ENCODE data around the gene SNAPC5. TPM values are rescaled to one million over a fixed set of nuclear protein-coding genes. Genes with fewer than 3 reads are reported as not detected.

Gene SNAPC5
- total and polyA plus RNA-seq, 2 of the 4 experiments (the other 2 are of a cell fraction) = 25.9 to 26.3 TPM

- Histone ChIP-seq H3K4me3 (ENCODE audit: insufficient read depth, low read depth, low read length) (peak overlapping the region; percentile 59), H3K36me3 (ENCODE audit: control insufficient read depth, insufficient read depth, low read length) (peaks cover 18% of the 10 kb centered on the region), H3K79me1 (ENCODE audit: low read depth in 1 of 2, low read length in 2 of 2) (peaks cover 15 to 37% of the 10 kb centered on the region in 2 experiments), H4K8ac (ENCODE audit: low read depth in 2 of 2, low read length in 2 of 2) (peak overlapping the region; percentile 76 to 91; a peak in 3 of 4 replicates), H3K4me1 (ENCODE audit: control insufficient read depth, insufficient read depth, low read length) (peaks cover 1% of the 10 kb centered on the region; the same call in 1 of the 2 replicates), H3K14ac (replicated peaks; ENCODE audit: low read depth, low read length) (peak overlapping the region; percentile 96), H4K5ac (ENCODE audit: low read depth, low read length) (peak overlapping the region; percentile 71), H3K9me3 (ENCODE audit: control insufficient read depth, insufficient read depth, low read length) (no peaks in the 10 kb centered on the region), H3K4ac (ENCODE audit: low read depth, low read length) (peak overlapping the region; percentile 100), H2AK9ac (replicated peaks; ENCODE audit: low read depth, low read length, poor library complexity) (peak overlapping the region; percentile 93), H4K20me1 (ENCODE audit: insufficient read depth, low read length) (peaks cover 37% of the 10 kb centered on the region), H3K27ac (ENCODE audit: insufficient read depth, low read length) (peak overlapping the region; percentile 95), H2BK120ac (ENCODE audit: low read depth, low read length) (peak overlapping the region; percentile 49; the same call in 1 of the 2 replicates), H3K9me1 (ENCODE audit: insufficient read depth, low read length) (no peaks in the 10 kb centered on the region), H4K91ac (ENCODE audit: insufficient read depth, low read depth, low read length) (peak overlapping the region; percentile 86), H3K18ac (ENCODE audit: low read depth, low read length) (no peak overlapping the region; the same call in 1 of the 2 replicates), H2AFZ (replicated peaks; ENCODE audit: low read length, poor library complexity) (peak overlapping the region; percentile 97), H2AK5ac (ENCODE audit: low read depth, low read length) (peak overlapping the region; percentile 82; the same call in 1 of the 2 replicates), H2BK15ac (ENCODE audit: low read depth, low read length) (no peak overlapping the region), H2BK5ac (ENCODE audit: low read depth, low read length, poor library complexity, severe bottlenecking) (peak overlapping the region; percentile 97), H2BK20ac (ENCODE audit: low read depth, low read length) (no peak overlapping the region), H3K9ac (ENCODE audit: low read depth, low read length) (peak overlapping the region; percentile 94), H3K27me3 (ENCODE audit: control insufficient read depth, insufficient read depth, low read length) (no peaks in the 10 kb centered on the region), H3K56ac (ENCODE audit: extremely low read depth, insufficient read depth, low read length) (peak overlapping the region; percentile 83), H3K23ac (ENCODE audit: low read depth, low read length) (peak overlapping the region; percentile 93), H3K4me2 (ENCODE audit: low read depth, low read length) (peak overlapping the region; percentile 86)
- WGBS, 2 experiments (ENCODE audit: extremely low coverage in 2 of 2, insufficient read length in 1 of 2) = no CpG with 5 or more reads among the region's 13 CpGs
- ATAC-seq (ENCODE audit: low read depth) (peak; percentile 28; the same call in 1 of the 2 replicates), DNase-seq (peak; percentile 51)
- intact Hi-C loops (cut with micrococcal nuclease) = loop anchor here (10.0 kb wide), 1 partner anchor 199 kb away; the partner anchor contains the start of gene SMAD6
- dilution Hi-C loops (cut with HindIII; ENCODE audit: low sequenced_read_pairs, unreplicated experiment) = no loop called here
- ChIA-PET POLR2A (ENCODE audit: unreplicated experiment) (interaction anchor here (0.6 kb wide), 3 partner anchors 19 to 553 kb away, joined by 3 read pairs; no protein-coding TSS in a partner anchor), CTCF (no interaction called here)
- TF ChIP-seq RAD21 (IDR thresholded peaks at IDR 0.05; ENCODE audit: low read length) (no peak), RCOR1 (IDR thresholded peaks at IDR 0.05; ENCODE audit: insufficient replicate concordance, low read length) (no peak), ELK1 (IDR thresholded peaks at IDR 0.05; ENCODE audit: borderline replicate concordance, low read depth, low read length) (no peak), MAFK (IDR thresholded peaks at IDR 0.05; ENCODE audit: low read depth, low read length) (no peak), CHD1 (IDR thresholded peaks at IDR 0.05; ENCODE audit: low read depth, low read length) (no peak), RFX5 (IDR thresholded peaks at IDR 0.05; ENCODE audit: low read depth, low read length) (no peak)
- TSS peak; percentile 73 for BruUV-seq (replicated peaks)
- in situ Hi-C loops (cut with MboI; ENCODE audit: low sequenced_read_pairs) = no loop called here
Observed at GRCh38 chr15:66505430-66505811, 7.9 kb upstream of the SNAPC5 start.

Measured in IMR-90 (cell line).